OCI-LY1 (cell line): ENCODE results near the gene CLIP2.
"Not testable (repeated sequence)": the region's sequence is repeated elsewhere in the genome, so short reads cannot be mapped to it uniquely, and the experiment has no call there.

Source experiments
- H2AFZ ChIP-seq: fragments of 200-600 bp; sonication (generic), shearing (Covaris generic); 2 replicates; pipeline ENCODE4 v1.6.0; 2014; ENCODE audit warnings: antibody characterized with exemption, mild to moderate bottlenecking, low read length
- H3F3A ChIP-seq: fragments of 200-600 bp; sonication (generic), shearing (Covaris generic); 2 replicates; pipeline ENCODE4 v1.6.0; 2014; ENCODE audit warnings: mild to moderate bottlenecking, antibody characterized with exemption, low read length, moderate library complexity; ENCODE audit not compliant: insufficient read depth
- H3K27ac ChIP-seq: fragments of 200-600 bp; sonication (generic); 2 replicates; pipeline ENCODE4 v1.5.1; 2014; ENCODE audit warnings: low read length, mixed run types, mild to moderate bottlenecking, low read depth; ENCODE audit not compliant: poor library complexity, severe bottlenecking
- H3K27me3 ChIP-seq: fragments of 200-600 bp; sonication (generic); 2 replicates; pipeline ENCODE4 v1.6.0; 2014; ENCODE audit warnings: antibody characterized with exemption, mild to moderate bottlenecking, low read length, moderate library complexity; ENCODE audit not compliant: insufficient read depth
- H3K36me3 ChIP-seq: fragments of 200-600 bp; sonication (generic); 2 replicates; pipeline ENCODE4 v1.6.1; 2014; ENCODE audit warnings: mild to moderate bottlenecking, antibody characterized with exemption, low read length, moderate library complexity, mixed read lengths; ENCODE audit not compliant: insufficient read depth
- H3K4me1 ChIP-seq: fragments of 200-600 bp; sonication (generic); 2 replicates; pipeline ENCODE4 v1.5.1; 2014; ENCODE audit warnings: mild to moderate bottlenecking, low read length, moderate library complexity; ENCODE audit not compliant: insufficient read depth, severe bottlenecking
- H3K4me2 ChIP-seq: fragments of 200-600 bp; sonication (generic), shearing (Covaris generic); 2 replicates; pipeline ENCODE4 v1.6.1; 2014; ENCODE audit warnings: low read length
- H3K4me3 ChIP-seq: fragments of 200-600 bp; sonication (generic); 2 replicates; pipeline ENCODE4 v1.5.1; 2014; ENCODE audit warnings: low read length, low read depth, mild to moderate bottlenecking, mixed read lengths; ENCODE audit not compliant: poor library complexity, severe bottlenecking
- H3K79me2 ChIP-seq: fragments of 200-600 bp; shearing (Covaris generic); 2 replicates; pipeline ENCODE4 v1.6.1; 2016; ENCODE audit warnings: mixed run types, low read length, mixed read lengths; ENCODE audit not compliant: insufficient read depth
- H3K9ac ChIP-seq: fragments of 200-600 bp; sonication (generic), shearing (Covaris generic); 2 replicates; pipeline ENCODE4 v1.6.1; 2014; ENCODE audit warnings: mild to moderate bottlenecking, low read length, mixed read lengths
- H3K9me2 ChIP-seq: fragments of 200-600 bp; sonication (generic), shearing (Covaris generic); 2 replicates; pipeline ENCODE4 v1.6.1; 2014; ENCODE audit warnings: low read depth, mild to moderate bottlenecking, low read length, mixed read lengths
- H3K9me3 ChIP-seq: fragments of 200-600 bp; shearing (Covaris generic); 2 replicates; pipeline ENCODE4 v1.6.1; 2014; ENCODE audit warnings: low read length, mixed read lengths
- H4K20me1 ChIP-seq: fragments of 200-600 bp; sonication (generic), shearing (Covaris generic); 2 replicates; pipeline ENCODE4 v1.6.0; 2016; ENCODE audit warnings: mild to moderate bottlenecking, low read length; ENCODE audit not compliant: insufficient read depth
- CTCF ChIP-seq: fragments of 200-600 bp; sonication (generic), shearing (Covaris generic); IDR thresholded peaks from 2 replicates; pipeline ENCODE4 v1.5.1; 2017; ENCODE audit warnings: mild to moderate bottlenecking, antibody characterized with exemption, low read length, moderate library complexity, mixed read lengths
- EZH2 ChIP-seq: fragments of 200-600 bp; sonication (generic), shearing (Covaris generic); IDR thresholded peaks from 2 replicates; pipeline ENCODE4 v1.8.0; 2017; ENCODE audit warnings: borderline replicate concordance, mixed run types, mild to moderate bottlenecking, antibody characterized with exemption, low read length, moderate library complexity, mixed read lengths

The CLIP2 gene

DNA sequence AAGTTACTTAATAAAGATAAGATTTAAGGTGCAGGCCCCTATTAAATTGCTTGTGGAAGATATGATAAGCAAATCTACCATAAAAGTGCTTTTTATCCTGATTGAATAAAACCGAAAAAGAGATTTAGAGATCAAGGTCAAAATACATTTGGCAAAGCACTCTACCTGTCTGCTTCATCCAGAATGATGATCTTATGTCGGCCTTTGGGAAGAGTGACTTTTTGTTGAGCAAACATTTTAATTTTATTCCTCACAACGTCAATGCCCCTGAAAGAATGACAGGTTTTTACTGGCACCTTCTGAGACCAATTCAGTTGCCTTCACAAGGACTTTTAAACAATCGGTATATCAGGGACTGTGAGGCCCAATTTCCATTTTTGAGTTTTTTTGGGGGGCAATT, 42.7 kb upstream of the CLIP2 start:
- Histone ChIP-seq H3K36me3 (peaks cover 88% of the 10 kb centered on the region), H2AFZ (no peak overlapping the region), H3K4me2 (no peak overlapping the region), H3K79me2 (no peaks in the 10 kb centered on the region), H3K9me3 (no peaks in the 10 kb centered on the region), H3K4me3 (no peak overlapping the region), H3F3A (no peaks in the 10 kb centered on the region), H4K20me1 (no peaks in the 10 kb centered on the region), H3K27ac (no peak overlapping the region), H3K4me1 (no peaks in the 10 kb centered on the region), H3K9me2 (no peaks in the 10 kb centered on the region), H3K9ac (no peak overlapping the region), H3K27me3 (no peaks in the 10 kb centered on the region)
- TF ChIP-seq CTCF (no peak), EZH2 (no peak)

GRCh38 chr7:74248156-74248555, 41.1 kb upstream of the CLIP2 start:
- Histone ChIP-seq H3K36me3 (peaks cover 79% of the 10 kb centered on the region), H3K4me2 (no peak overlapping the region), H3K9me3 (no peaks in the 10 kb centered on the region), H4K20me1 (no peaks in the 10 kb centered on the region), H3K9ac (no peak overlapping the region), H3K9me2 (no peaks in the 10 kb centered on the region), H3F3A (no peaks in the 10 kb centered on the region), H3K27ac (no peak overlapping the region), H3K4me3 (no peak overlapping the region), H3K4me1 (peaks cover 8% of the 10 kb centered on the region), H3K79me2 (peaks cover 5% of the 10 kb centered on the region), H2AFZ (no peak overlapping the region), H3K27me3 (no peaks in the 10 kb centered on the region)
- TF ChIP-seq EZH2: no peak
- TF ChIP-seq CTCF: no peak

DNA sequence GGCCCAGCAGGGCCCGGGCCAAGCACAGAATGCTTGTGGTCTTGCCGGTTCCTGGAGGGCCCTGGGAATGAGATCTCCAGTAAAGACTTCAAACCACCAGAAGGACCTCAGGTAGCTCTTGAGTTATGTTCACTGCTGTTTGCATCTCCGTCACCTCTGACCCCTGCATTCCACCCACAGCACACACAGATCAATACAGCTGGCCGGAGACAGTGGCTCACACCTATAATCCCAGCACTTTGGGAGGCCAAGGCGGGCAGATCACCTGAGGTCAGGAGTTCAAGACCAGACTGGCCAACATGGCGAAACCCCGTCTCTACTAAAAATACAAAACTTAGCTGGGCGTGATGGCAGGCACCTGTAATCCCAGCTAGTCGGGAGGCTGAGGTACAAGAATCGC, 40.1 kb upstream of the CLIP2 start:
- not testable (repeated sequence) for H4K20me1 ChIP-seq, H3K9me3 ChIP-seq, H3F3A ChIP-seq, H3K9me2 ChIP-seq, H3K27ac ChIP-seq, H3K4me3 ChIP-seq, H3K27me3 ChIP-seq, H3K4me2 ChIP-seq, H3K9ac ChIP-seq, H2AFZ ChIP-seq
- H3K36me3 ChIP-seq: peaks cover 70% of the 10 kb centered on the region
- H3K79me2 ChIP-seq: peaks cover 14% of the 10 kb centered on the region
- H3K4me1 ChIP-seq: peaks cover 14% of the 10 kb centered on the region

DNA sequence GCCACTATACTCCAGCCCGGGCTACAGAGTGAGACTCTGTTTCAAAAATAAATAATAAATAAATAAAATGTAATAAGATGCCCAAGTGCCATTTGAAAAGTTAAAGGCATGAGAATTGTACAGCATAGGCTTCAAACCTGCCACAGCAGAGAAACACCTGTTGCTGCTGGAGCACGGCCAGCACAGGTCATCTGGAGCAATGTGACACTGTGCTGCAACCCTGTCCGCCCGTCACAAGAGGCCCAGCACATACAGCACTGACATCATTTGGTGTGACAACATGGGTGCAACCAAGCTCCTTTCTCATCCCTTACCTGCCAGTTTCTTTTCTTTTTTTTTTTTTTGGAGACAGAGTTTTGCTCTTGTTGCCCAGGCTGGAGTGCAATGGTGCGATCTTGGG, 36.3 kb upstream of the CLIP2 start:
- Histone ChIP-seq H3K9me3 (no peaks in the 10 kb centered on the region), H3K36me3 (peaks cover 39% of the 10 kb centered on the region), H3K4me2 (peak overlapping the region; percentile 73), H3K4me3 (peak overlapping the region; percentile 83), H2AFZ (no peak overlapping the region), H4K20me1 (no peaks in the 10 kb centered on the region), H3F3A (no peaks in the 10 kb centered on the region), H3K9me2 (no peaks in the 10 kb centered on the region), H3K27ac (peak overlapping the region; percentile 47), H3K9ac (peak overlapping the region; percentile 91), H3K79me2 (peaks cover 14% of the 10 kb centered on the region), H3K4me1 (peaks cover 24% of the 10 kb centered on the region), H3K27me3 (no peaks in the 10 kb centered on the region)
- no peak for TF ChIP-seq CTCF
- no peak for TF ChIP-seq EZH2
